Fibroblast of skin of left biceps (primary cell): Measurements from ENCODE around the gene ZNF778.

Source experiments
- DNase-seq, 2 experiments: peaks; one replicate each; pipeline ENCODE4 v3.0.0-alpha.2; 2013; ENCODE audit warnings: low read depth in 2 of 2

Gene ZNF778

GRCh38 chr16:89193576-89194293 lies 23.8 kb upstream of the ZNF778 start:
- DNase-seq = no peak

DNA sequence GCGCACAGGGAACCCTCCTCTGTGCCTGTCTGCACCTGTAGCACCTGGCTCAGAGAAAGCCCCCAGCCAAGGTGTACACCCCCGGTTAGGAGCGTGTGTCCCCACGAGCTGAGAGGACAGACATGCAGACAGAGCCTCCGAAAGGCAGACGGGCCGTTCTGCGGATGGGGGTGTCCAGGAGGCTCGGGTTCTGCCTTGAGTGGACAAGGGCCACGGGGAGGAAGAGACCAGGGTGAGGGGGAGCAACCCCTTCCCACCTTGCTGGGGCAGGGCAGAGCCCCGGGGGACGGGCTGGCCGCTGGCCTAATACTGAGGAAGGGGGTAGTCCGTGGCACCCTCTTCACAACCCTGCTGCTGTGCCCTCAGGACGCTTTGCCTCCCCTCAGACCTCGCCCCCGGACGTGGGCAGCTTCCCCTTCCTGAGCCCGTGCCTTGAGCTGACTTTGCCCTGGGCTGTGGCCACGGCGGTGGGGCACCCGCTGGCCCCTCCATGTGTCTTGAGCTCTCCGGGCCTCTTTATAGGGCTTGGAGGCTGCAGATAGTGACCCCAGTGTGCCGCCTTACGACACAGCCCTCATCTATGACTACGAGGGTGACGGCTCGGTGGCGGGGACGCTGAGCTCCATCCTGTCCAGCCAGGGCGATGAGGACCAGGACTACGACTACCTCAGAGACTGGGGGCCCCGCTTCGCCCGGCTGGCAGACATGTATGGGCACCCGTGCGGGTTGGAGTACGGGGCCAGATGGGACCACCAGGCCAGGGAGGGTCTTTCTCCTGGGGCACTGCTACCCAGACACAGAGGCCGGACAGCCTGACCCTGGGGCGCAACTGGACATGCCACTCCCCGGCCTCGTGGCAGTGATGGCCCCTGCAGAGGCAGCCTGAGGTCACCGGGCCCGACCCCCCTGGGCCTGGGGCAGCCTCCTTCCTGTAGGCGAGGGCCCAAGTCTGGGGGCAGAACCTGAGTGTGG lies 22.9 kb upstream of the ZNF778 start:
- no peak for DNase-seq

DNA sequence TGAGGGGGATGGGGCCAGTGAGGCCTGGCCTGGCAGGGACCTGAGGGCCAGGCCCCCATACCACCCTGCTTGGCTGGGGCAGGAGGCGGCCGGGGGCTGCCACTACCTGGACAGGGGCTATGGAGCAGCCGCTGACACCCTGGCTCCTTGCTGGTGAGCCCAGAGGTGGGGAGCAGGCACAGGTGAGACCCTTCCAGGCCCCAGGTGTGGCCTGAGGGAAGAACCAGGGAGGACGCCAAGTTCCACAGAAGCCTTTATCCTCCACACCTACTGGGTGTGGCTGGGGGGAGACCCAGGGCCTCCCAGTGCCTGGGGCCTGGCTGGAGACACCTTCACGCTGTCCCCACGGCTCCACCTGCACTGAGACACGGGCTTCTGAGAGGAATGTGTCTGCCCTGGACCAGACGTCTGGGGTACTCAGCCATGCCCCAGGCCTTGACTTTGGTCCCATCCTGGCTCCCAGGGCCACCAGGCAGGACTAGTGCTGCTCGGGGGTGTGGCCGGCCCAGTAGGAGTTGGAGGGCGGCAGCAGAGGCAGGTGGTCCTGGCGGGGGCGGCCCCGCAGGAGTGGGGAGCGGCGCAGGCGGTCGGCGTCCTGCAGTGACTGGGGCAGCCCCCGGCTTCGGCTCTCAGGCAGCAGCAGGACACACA lies 21.9 kb upstream of the ZNF778 start:
- DNase-seq = no peak

DNA sequence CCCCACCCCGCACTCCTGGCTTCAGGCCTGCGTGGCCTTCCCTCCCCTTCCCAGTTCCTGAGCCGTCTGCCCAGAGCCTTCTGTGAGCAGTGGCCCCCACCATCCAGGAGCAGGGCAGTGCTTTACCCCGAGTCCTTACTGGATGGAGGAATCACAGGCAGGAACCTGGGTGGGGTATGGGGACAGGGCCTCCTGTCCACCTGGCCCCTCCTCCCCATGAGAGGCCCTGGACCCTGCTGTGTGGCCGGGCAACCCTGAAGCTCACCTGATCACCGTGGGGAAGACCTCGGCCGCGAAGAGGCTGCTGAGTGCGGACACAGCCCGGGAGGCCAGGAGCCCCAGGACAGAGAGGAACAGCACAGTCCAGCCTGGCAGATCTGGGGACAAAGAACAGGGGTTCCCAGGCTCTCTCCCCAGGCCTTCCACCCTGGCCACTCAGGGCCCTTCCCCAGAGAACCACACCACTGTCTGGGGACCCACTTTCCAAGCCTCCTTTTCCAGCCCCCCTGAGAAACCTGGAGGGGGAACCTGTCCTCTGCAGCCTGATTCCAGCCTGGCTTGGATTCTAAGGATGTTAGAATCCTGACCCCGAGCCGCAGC lies 20.4 kb upstream of the ZNF778 start:
- no peak for DNase-seq

DNA sequence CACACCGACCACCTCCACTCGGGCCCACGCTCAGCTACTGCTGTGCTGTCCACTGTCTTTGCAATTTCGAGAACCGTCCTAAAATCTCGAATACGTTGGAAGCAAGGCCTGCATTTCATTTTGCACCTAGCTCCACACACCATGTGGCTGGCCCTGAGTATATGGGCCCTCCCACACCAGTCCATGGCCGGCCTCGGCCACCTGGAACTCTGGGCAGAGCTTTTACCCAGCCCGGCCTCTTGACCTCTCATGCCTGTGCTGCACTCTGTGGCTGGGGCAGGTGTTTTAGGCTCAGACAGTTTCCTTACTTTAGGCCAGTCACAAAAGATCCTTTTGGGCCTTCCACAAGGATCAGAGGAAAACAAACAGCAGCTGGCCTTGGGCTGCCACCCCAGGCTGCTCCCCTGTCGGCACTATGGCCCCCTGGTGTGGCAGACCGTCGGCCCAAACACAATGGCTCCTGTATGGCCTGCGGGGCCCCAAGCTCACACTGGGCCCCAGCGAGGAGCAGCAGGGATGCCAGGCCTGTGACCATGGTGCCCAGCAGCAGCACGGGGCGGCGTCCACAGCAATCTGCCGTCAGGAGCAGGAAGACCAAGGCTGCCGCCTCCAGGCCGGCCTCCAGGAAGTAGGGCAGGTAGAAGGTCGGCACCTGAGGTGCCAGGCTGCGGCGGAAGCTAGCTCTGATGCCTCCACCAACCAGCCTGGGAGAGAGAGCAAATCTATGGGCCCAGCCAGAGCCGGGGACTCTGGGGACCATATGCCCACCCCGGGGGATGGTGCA lies 19.7 kb upstream of the ZNF778 start:
- DNase-seq = no peak

GRCh38 chr16:89198417-89199240 lies 18.9 kb upstream of the ZNF778 start:
- DNase-seq = no peak

DNA sequence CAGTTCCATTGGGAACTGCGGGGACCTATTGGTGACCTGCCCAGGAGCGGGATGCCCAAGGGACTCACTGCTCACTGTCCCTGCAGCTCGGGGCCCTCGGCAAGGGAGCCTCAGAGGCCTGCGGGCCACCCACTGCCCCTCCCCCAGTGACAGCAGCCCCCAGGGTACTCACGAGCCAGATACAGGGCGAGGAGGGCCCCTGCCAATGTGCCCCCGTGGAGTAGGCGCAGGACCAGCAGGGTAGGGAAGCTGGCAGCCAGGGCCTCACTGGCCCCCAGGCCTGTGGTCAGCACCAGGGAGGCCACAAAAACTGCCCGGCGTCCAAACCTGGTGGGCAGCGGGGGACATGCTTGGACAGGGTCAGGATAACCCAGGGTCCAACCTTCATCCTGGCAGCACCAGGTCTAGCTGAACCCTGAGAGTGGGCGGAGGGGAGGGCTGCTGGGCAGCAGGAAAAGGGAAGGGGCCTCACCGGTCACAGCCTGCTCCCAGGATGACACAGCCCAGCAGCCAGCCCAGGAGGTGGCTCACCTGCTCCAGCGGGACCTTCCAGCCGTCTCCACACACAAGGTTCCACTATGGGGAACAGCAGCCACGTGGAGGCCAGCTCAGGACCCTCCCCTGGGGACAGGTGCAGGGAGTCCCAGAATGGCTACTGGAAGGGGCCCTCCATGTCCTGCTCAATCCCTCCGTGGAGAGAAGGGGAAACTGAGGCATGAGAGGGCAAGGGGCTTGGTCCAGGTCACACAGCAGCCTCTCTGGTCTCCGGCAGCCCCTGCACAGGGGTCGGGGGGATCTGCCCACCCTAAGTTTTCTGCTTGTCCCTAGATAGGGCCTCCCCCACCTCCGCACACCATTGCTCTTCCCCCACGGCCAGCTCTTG lies 18.0 kb upstream of the ZNF778 start:
- DNase-seq = no peak

DNA sequence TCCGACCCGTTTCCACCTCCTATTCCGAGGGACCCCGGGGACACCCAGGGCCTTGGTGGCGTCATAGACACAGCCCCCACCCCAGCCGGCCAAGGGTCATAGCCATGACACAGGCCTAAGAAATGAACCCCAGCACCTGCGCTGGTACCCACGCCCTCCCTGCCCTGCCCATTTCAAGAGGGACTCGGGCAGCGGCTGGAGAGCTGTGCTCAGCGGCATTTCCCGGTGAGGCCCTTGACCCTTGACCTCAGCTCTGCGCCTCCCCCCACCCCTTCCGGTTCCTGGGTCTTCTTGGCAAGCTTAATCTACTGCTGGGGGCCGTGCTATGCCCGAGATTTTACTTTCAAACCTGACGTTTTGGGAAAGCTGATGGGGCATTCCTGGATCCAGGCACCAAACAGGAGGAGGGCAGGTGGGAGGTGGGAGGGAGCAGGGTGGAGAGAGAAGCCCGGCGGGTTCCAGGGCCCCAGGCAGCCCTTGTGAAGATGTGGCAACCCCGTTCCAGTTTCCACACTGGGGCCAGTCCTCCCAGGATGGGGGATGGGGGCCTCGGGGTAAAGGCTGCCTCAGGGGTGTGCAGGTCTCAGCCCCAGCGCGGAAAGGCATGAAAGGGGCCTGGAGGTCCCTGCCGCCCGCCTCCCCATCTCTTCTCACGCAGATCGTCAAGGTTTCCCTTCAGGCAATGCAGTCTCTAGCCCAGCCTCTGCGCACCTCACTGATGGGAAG lies 17.2 kb upstream of the ZNF778 start, which contains the start of gene SLC22A31:
Gene SLC22A31 (minus strand): TSS at position 414 of the 726 bp plus-strand sequence. CDS start 36 bp downstream, at position 378.
- DNase-seq = no peak

DNA sequence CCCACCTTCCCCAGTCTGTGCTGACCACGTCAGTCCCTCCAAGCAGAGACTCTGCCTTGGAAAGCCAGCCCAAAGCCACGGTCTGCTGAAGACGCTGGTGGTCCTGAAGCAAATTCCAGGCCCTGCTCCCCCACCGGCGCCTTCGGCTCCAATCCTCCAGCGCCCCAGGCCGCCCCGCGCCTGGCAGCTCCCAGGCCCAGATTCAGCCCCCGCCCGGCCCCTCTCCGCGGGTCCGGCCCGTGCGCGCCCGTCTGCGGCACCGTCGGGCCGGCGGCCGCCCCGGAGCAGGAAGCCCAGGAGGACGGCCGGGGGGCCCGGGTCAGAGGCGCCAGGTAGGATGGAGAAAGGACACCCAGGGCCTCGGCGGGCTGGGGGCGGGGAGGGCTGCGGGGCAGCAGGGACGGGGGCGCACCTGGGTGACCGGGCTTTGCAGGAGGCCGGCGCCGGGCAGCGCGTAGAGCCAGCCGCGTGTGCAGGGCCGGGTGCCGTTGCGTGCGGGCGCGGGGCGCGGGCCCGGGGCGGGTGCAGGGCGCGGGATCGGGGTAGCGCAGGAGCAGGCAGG lies 16.6 kb upstream of the ZNF778 start:
- DNase-seq = no peak

- DNase-seq = no peak
These were observed 15.8 kb upstream of the ZNF778 start for GRCh38 chr16:89201439-89202377.

GRCh38 chr16:89202422-89203215 lies 14.9 kb upstream of the ZNF778 start:
- DNase-seq = no peak

DNA sequence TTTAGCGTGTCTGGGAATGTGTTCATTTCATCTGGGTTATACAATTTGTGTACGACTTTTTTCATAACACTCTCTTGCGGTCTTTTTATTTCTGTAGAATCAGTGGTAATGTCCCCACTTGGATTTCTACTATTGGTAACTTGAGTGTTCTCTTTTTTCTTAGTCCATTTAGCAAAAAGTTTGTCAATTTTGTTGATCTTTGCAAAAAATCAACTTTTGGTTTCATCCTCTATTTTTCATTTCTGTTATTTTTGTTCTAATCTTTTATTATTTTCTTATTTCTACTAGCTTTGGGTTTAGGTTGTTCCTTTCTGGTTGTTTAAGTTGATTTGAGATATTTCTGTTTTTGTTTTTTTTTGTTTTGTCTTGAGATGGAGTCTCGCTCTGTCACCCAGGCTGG lies 9.5 kb upstream of the ZNF778 start:
- DNase-seq = no peak

- no peak for DNase-seq
These were observed 7.9 kb upstream of the ZNF778 start for GRCh38 chr16:89209522-89210044.

- no peak for DNase-seq
These were observed 7.2 kb upstream of the ZNF778 start for GRCh38 chr16:89210165-89210903.

- DNase-seq = no peak
These were observed 6.5 kb upstream of the ZNF778 start for GRCh38 chr16:89210904-89211515.
